Gastrocnemius medialis (tissue), 4 donors: ENCODE results near the gene SNAP25.

Experiments used
- POLR2A ChIP-seq, 2 donors: fragments of 450-650 bp; IDR thresholded peaks; one replicate each; pipeline ENCODE4 v1.6.1; 2017; ENCODE audit warnings: antibody characterized with exemption in 2 of 2, mild to moderate bottlenecking in 2 of 2, moderate library complexity in 2 of 2
- TF ChIP-seq, protein P1 (sequence below), 5 experiments: fragments of 450-650 bp in 3 of 5; fragments of 200-600 bp in 2 of 5; sonication (generic) in 2 of 5; IDR thresholded peaks in 4 of 5; conservative IDR thresholded peaks in 1 of 5; 1 replicate in 4 of 5; 2 replicates in 1 of 5; pipeline ENCODE4 v1.5.1; 2016 to 2019; ENCODE audit warnings: antibody characterized with exemption in 5 of 5, mild to moderate bottlenecking in 3 of 5, moderate library complexity in 3 of 5

DNA sequence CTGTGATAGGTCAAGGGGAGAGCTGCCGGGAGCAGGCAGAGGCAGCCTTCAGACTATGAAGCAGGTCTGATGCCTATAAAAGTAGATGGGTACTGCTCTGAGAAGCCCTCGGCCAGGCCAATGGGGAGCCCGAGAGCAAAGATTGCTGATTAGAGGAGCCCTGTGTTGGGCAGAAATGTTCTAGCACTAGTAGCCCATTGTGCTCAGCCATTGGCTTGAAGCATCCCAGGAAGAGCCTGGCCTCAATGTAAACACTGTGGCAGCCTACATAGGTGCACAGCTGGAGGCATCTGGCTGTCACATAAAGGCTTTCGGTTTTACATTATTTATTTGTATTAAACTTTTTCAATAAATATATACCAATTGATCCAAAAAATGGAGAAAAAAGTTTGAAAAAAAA, 67.7 kb downstream of the SNAP25 start:
- TF ChIP-seq, protein P1, sequence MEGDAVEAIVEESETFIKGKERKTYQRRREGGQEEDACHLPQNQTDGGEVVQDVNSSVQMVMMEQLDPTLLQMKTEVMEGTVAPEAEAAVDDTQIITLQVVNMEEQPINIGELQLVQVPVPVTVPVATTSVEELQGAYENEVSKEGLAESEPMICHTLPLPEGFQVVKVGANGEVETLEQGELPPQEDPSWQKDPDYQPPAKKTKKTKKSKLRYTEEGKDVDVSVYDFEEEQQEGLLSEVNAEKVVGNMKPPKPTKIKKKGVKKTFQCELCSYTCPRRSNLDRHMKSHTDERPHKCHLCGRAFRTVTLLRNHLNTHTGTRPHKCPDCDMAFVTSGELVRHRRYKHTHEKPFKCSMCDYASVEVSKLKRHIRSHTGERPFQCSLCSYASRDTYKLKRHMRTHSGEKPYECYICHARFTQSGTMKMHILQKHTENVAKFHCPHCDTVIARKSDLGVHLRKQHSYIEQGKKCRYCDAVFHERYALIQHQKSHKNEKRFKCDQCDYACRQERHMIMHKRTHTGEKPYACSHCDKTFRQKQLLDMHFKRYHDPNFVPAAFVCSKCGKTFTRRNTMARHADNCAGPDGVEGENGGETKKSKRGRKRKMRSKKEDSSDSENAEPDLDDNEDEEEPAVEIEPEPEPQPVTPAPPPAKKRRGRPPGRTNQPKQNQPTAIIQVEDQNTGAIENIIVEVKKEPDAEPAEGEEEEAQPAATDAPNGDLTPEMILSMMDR (IDR thresholded peaks at IDR 0.05 in 4 of 5, conservative IDR thresholded peaks at IDR 0.05 in 1 of 5) = no peak
- no peak for TF ChIP-seq POLR2A (IDR thresholded peaks at IDR 0.05)
